GM23338 (cell line): ENCODE measurements around the gene CCDC82. TPM values are rescaled to one million over a fixed set of nuclear protein-coding genes. Genes with fewer than 3 reads are reported as not detected.

Experiments
- ATAC-seq: fragments of 200-7000 bp; cut with Tn5 transposase; 3 replicates; pipeline ENCODE4 v1.9.1; 2020
- DNase-seq: peaks from one replicate; pipeline ENCODE4 v3.0.0-alpha.2; 2015; ENCODE audit warnings: low spot score
- H2AFZ ChIP-seq: fragments of 200-600 bp; sonication (generic); 2 replicates; pipeline ENCODE4 v1.8.0; 2016; ENCODE audit warnings: antibody characterized with exemption, mild to moderate bottlenecking, moderate library complexity
- H3F3A ChIP-seq: fragments of 200-600 bp; sonication (generic); replicated peaks from 2 replicates; pipeline ENCODE4 v1.8.0; 2017; ENCODE audit warnings: antibody characterized with exemption, mixed run types, low read depth
- H3K27ac ChIP-seq: fragments of 200-600 bp; sonication (generic); 2 replicates; pipeline ENCODE4 v1.6.1; 2016; ENCODE audit warnings: low read depth
- H3K27me3 ChIP-seq: fragments of 200-600 bp; sonication (generic); 2 replicates; pipeline ENCODE4 v1.8.0; 2016; ENCODE audit warnings: mild to moderate bottlenecking, mixed run types, moderate library complexity; ENCODE audit not compliant: insufficient read depth
- H3K36me3 ChIP-seq: fragments of 200-600 bp; sonication (generic); 2 replicates; pipeline ENCODE4 v1.8.0; 2016; ENCODE audit warnings: mild to moderate bottlenecking; ENCODE audit not compliant: insufficient read depth
- H3K4me1 ChIP-seq: fragments of 200-600 bp; sonication (generic); 2 replicates; pipeline ENCODE4 v1.8.0; 2016; ENCODE audit warnings: mild to moderate bottlenecking, moderate library complexity; ENCODE audit not compliant: insufficient read depth
- H3K4me2 ChIP-seq: fragments of 200-600 bp; sonication (generic); 2 replicates; pipeline ENCODE4 v1.7.1; 2017; ENCODE audit warnings: mixed run types
- H3K4me3 ChIP-seq: fragments of 200-600 bp; sonication (generic); 2 replicates; pipeline ENCODE4 v1.6.1; 2016; ENCODE audit warnings: mixed run types
- H3K79me2 ChIP-seq: fragments of 200-600 bp; sonication (generic); replicated peaks from 2 replicates; pipeline ENCODE4 v1.8.0; 2017; ENCODE audit warnings: mild to moderate bottlenecking; ENCODE audit not compliant: insufficient read depth
- H3K9me2 ChIP-seq: fragments of 200-600 bp; sonication (generic); 2 replicates; pipeline ENCODE4 v1.8.0; 2017; ENCODE audit not compliant: insufficient read depth
- H4K20me1 ChIP-seq: fragments of 200-600 bp; sonication (generic); replicated peaks from 2 replicates; pipeline ENCODE4 v1.8.0; 2017; ENCODE audit warnings: mild to moderate bottlenecking; ENCODE audit not compliant: insufficient read depth
- H3K27ac Mint-ChIP-seq: 2 replicates; pipeline ENCODE4 v1.8.0; 2020; ENCODE audit warnings: inconsistent platforms, mild to moderate bottlenecking, moderate library complexity, mixed read lengths
- H3K27me3 Mint-ChIP-seq: 3 replicates; pipeline ENCODE4 v1.8.0; 2022; ENCODE audit warnings: low read depth, mild to moderate bottlenecking, moderate library complexity, mixed read lengths, inconsistent platforms; ENCODE audit not compliant: insufficient read depth, poor library complexity
- H3K36me3 Mint-ChIP-seq: 3 replicates; pipeline ENCODE4 v1.8.0; 2021; ENCODE audit warnings: low read depth, mild to moderate bottlenecking, inconsistent platforms, moderate library complexity, mixed read lengths
- H3K4me1 Mint-ChIP-seq: 3 replicates; pipeline ENCODE4 v1.8.0; 2020; ENCODE audit warnings: mild to moderate bottlenecking, inconsistent platforms, mixed read lengths
- H3K4me3 Mint-ChIP-seq: 3 replicates; pipeline ENCODE4 v1.8.0; 2021; ENCODE audit warnings: moderate library complexity, mild to moderate bottlenecking, inconsistent platforms, mixed read lengths
- H3K9me3 Mint-ChIP-seq: 3 replicates; pipeline ENCODE4 v1.8.0; 2020; ENCODE audit warnings: moderate library complexity, mild to moderate bottlenecking, inconsistent platforms, mixed read lengths
- EZH2 ChIP-seq: fragments of 200-600 bp; sonication (generic); IDR thresholded peaks from one replicate; pipeline ENCODE4 v1.8.0; 2017; ENCODE audit warnings: antibody characterized with exemption, mild to moderate bottlenecking, low read depth; ENCODE audit not compliant: unreplicated experiment
- EZH2phosphoT487 ChIP-seq: fragments of 200-600 bp; sonication (generic); IDR thresholded peaks from one replicate; pipeline ENCODE4 v1.8.1; 2018; ENCODE audit warnings: antibody characterized with exemption; ENCODE audit not compliant: unreplicated experiment
- NANOG ChIP-seq: IDR thresholded peaks from 2 replicates; pipeline ENCODE4 v1.6.1; 2016; ENCODE audit warnings: antibody characterized with exemption, borderline replicate concordance
- POLR2AphosphoS5 ChIP-seq: IDR thresholded peaks from 2 replicates; pipeline ENCODE4 v1.6.1; 2016; ENCODE audit warnings: antibody characterized with exemption, low read depth
- STAT1 ChIP-seq: IDR thresholded peaks from one replicate; pipeline ENCODE4 v1.6.1; 2016; ENCODE audit warnings: antibody characterized with exemption; ENCODE audit not compliant: unreplicated experiment
- ZNF331 ChIP-seq: fragments of 250-450 bp; sonication (Bioruptor Pico); IDR thresholded peaks from 2 replicates; pipeline ENCODE4 v1.5.0; 2020; ENCODE audit warnings: low read depth, mild to moderate bottlenecking, moderate library complexity
- ZNF462 ChIP-seq: fragments of 250-450 bp; sonication (Bioruptor Pico); IDR thresholded peaks from 2 replicates; pipeline ENCODE4 v1.5.0; 2020; ENCODE audit warnings: mild to moderate bottlenecking, moderate library complexity
- polyA plus RNA-seq: library from polyadenylated mRNA; unstranded; fragments of >200 nt; fragmentation: Nextera tagmentation; extraction: Ambion mirVana; gene quantifications from 2 replicates; pipeline ENCODE4 v1.2.1, GENCODE V29; 2016
- total RNA-seq: library from RNA; depleted of rRNA; stranded (reverse); fragments of >200 nt; shearing (Covaris generic); gene quantifications from 2 replicates; pipeline ENCODE4 v1.2.3, GENCODE V29; 2014
- TF ChIP-seq, protein P1 (sequence below): IDR thresholded peaks from one replicate; pipeline ENCODE4 v1.6.1; 2018; ENCODE audit warnings: antibody characterized with exemption; ENCODE audit not compliant: unreplicated experiment
- TF ChIP-seq, protein P2 (sequence below), 2 experiments: fragments of 200-600 bp in 1 of 2; sonication (generic) in 1 of 2; conservative IDR thresholded peaks; 2 replicates each; pipeline versions ENCODE4 v1.5.1 to v1.6.1; 2016 to 2017; ENCODE audit warnings: antibody characterized with exemption in 2 of 2, low read depth in 2 of 2, mild to moderate bottlenecking in 2 of 2, moderate library complexity in 1 of 2

CCDC82 gene
- total and polyA plus RNA-seq, 2 experiments from 2014 or later = 15.7 to 45.8 TPM

- Histone ChIP-seq H2AFZ (no peak overlapping the region), H3K27ac (no peak overlapping the region), H3K4me3 (no peak overlapping the region), H3K4me1 (peaks cover 56% of the 10 kb centered on the region), H3K36me3 (no peaks in the 10 kb centered on the region), H4K20me1 (no peaks in the 10 kb centered on the region), H3K27me3 (peaks cover 8% of the 10 kb centered on the region; the same call in 1 of the 2 replicates), H3K4me2 (0 out of 2 replicates have a peak overlapping the region, but pooled peaks have one; percentile 31), H3F3A (no peaks in the 10 kb centered on the region), H3K9me2 (no peaks in the 10 kb centered on the region), H3K79me2 (peaks cover 49% of the 10 kb centered on the region)
- Mint-ChIP-seq H3K27me3 (peaks cover 6% of the 10 kb centered on the region), H3K9me3 (no peaks in the 10 kb centered on the region), H3K4me3 (no peak overlapping the region), H3K36me3 (no peaks in the 10 kb centered on the region), H3K4me1 (peaks cover 59% of the 10 kb centered on the region), H3K27ac (no peak overlapping the region)
- DNase-seq (no peak), ATAC-seq (no peak)
- TF ChIP-seq, protein P1, sequence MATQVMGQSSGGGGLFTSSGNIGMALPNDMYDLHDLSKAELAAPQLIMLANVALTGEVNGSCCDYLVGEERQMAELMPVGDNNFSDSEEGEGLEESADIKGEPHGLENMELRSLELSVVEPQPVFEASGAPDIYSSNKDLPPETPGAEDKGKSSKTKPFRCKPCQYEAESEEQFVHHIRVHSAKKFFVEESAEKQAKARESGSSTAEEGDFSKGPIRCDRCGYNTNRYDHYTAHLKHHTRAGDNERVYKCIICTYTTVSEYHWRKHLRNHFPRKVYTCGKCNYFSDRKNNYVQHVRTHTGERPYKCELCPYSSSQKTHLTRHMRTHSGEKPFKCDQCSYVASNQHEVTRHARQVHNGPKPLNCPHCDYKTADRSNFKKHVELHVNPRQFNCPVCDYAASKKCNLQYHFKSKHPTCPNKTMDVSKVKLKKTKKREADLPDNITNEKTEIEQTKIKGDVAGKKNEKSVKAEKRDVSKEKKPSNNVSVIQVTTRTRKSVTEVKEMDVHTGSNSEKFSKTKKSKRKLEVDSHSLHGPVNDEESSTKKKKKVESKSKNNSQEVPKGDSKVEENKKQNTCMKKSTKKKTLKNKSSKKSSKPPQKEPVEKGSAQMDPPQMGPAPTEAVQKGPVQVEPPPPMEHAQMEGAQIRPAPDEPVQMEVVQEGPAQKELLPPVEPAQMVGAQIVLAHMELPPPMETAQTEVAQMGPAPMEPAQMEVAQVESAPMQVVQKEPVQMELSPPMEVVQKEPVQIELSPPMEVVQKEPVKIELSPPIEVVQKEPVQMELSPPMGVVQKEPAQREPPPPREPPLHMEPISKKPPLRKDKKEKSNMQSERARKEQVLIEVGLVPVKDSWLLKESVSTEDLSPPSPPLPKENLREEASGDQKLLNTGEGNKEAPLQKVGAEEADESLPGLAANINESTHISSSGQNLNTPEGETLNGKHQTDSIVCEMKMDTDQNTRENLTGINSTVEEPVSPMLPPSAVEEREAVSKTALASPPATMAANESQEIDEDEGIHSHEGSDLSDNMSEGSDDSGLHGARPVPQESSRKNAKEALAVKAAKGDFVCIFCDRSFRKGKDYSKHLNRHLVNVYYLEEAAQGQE = no peak
- no peak for TF ChIP-seq EZH2phosphoT487
Measured at GRCh38 chr11:96340555-96340885, 49.2 kb downstream of the CCDC82 start.

- peaks cover 62% of the 10 kb centered on the region for H3K4me1 ChIP-seq
- TF ChIP-seq EZH2 = no peak
- no peak for TF ChIP-seq EZH2phosphoT487
- no peak for TF ChIP-seq POLR2AphosphoS5
- no peak for TF ChIP-seq ZNF331
- no peak for TF ChIP-seq NANOG
- no peak for TF ChIP-seq STAT1
- no peak for TF ChIP-seq ZNF462
- TF ChIP-seq, protein P2, sequence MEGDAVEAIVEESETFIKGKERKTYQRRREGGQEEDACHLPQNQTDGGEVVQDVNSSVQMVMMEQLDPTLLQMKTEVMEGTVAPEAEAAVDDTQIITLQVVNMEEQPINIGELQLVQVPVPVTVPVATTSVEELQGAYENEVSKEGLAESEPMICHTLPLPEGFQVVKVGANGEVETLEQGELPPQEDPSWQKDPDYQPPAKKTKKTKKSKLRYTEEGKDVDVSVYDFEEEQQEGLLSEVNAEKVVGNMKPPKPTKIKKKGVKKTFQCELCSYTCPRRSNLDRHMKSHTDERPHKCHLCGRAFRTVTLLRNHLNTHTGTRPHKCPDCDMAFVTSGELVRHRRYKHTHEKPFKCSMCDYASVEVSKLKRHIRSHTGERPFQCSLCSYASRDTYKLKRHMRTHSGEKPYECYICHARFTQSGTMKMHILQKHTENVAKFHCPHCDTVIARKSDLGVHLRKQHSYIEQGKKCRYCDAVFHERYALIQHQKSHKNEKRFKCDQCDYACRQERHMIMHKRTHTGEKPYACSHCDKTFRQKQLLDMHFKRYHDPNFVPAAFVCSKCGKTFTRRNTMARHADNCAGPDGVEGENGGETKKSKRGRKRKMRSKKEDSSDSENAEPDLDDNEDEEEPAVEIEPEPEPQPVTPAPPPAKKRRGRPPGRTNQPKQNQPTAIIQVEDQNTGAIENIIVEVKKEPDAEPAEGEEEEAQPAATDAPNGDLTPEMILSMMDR (conservative IDR thresholded peaks at IDR 0.05; ENCODE audit: low read depth in 2 of 2) = no peak
Measured at GRCh38 chr11:96339706-96340554, 49.8 kb downstream of the CCDC82 start.

More at GRCh38 chr11:96339706-96340554, 49.8 kb downstream of the CCDC82 start:
- Histone ChIP-seq H4K20me1 (no peaks in the 10 kb centered on the region), H3F3A (0 out of 2 replicates have a peak, but pooled peaks cover 4% of the 10 kb centered on the region), H3K27me3 (peaks cover 8% of the 10 kb centered on the region; the same call in 1 of the 2 replicates), H3K36me3 (no peaks in the 10 kb centered on the region), H3K4me3 (no peak overlapping the region), H3K9me2 (no peaks in the 10 kb centered on the region), H3K79me2 (peaks cover 49% of the 10 kb centered on the region), H2AFZ (no peak overlapping the region), H3K27ac (no peak overlapping the region), H3K4me2 (0 out of 2 replicates have a peak overlapping the region, but pooled peaks have one; percentile 31)
- Mint-ChIP-seq H3K9me3 (no peaks in the 10 kb centered on the region), H3K27ac (no peak overlapping the region), H3K27me3 (peaks cover 6% of the 10 kb centered on the region), H3K36me3 (no peaks in the 10 kb centered on the region), H3K4me1 (peaks cover 62% of the 10 kb centered on the region), H3K4me3 (no peak overlapping the region)
- ATAC-seq (no peak), DNase-seq (no peak)
